ENCODE data around the gene DUSP22.
"Not testable (repeated sequence)": the region's sequence is repeated elsewhere in the genome, so short reads cannot be mapped to it uniquely, and the experiment has no call there.

Gene DUSP22

GRCh38 chr6:291697-292505 is at the start of gene DUSP22:
Gene DUSP22, plus strand, starts transcription at chr6:292487. Its CDS starts 53 bp downstream, at chr6:292540.
- peak; percentile 67 for DNase-seq (ENCODE audit: low read depth)

DNA sequence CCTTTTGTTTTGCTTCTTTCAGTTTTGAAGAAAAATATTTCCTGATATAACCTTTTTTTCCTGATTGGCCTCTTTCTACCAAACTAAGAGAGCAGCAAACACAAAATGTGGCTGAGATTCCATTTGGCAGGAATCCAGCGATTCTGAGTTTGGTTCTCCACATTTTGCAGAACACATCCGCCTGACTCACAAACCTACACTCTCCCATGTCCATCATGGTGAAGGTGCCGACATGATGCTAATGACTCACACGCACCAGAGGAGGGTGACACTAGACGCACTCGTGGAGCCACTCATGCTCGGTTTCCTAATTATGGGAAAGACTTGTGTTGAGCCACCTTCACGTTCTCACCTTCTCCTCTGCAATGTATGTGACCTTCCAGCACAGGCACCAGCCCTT is 45.9 kb upstream of the DUSP22 start:
- no peak for DNase-seq (ENCODE audit: low read depth)

DNA sequence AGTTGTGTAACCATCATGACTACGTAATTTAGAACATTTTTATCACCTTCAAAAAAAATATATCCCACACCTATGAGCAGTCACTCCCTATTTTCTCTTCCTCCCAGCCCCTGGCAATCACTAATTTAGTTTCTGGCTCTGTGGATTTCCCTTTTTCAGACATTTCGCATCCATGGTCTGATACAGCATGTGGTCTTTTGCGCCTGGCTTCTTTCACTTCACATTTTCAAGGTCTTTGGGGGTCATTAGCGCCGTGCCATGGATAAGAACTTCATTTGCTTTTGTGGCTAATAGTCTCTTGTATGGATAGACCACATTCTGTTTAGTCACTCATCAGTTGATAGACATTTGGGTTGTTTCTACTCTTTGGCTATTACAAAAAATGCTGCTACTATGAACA is 44.9 kb upstream of the DUSP22 start:
- DNase-seq (ENCODE audit: low read depth) = no peak

GRCh38 chr6:248046-248445 is 44.2 kb upstream of the DUSP22 start:
- DNase-seq (ENCODE audit: low read depth) = not testable (repeated sequence)

- DNase-seq (ENCODE audit: low read depth) = no peak
These were observed 41.6 kb upstream of the DUSP22 start for GRCh38 chr6:250676-251075.

DNA sequence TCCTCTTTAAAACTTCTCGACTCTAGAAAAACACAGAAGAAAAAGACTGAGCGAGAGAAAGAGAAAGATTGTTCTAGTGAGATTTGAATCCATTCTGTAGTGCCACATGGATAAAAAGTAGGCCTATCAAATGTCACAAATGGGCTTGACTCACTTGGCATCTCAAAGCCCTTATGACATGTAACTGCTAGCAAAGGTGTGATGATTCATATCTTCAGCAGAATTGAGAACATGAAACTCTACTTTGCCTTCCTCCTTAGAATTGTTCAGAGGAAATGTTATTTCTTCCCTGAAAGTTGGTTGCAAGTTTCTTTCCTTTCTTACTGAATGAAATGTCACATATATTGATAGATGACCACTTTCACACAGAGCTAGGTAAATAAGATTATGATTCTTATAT is 40.4 kb upstream of the DUSP22 start:
- DNase-seq (ENCODE audit: low read depth) = no peak

DNA sequence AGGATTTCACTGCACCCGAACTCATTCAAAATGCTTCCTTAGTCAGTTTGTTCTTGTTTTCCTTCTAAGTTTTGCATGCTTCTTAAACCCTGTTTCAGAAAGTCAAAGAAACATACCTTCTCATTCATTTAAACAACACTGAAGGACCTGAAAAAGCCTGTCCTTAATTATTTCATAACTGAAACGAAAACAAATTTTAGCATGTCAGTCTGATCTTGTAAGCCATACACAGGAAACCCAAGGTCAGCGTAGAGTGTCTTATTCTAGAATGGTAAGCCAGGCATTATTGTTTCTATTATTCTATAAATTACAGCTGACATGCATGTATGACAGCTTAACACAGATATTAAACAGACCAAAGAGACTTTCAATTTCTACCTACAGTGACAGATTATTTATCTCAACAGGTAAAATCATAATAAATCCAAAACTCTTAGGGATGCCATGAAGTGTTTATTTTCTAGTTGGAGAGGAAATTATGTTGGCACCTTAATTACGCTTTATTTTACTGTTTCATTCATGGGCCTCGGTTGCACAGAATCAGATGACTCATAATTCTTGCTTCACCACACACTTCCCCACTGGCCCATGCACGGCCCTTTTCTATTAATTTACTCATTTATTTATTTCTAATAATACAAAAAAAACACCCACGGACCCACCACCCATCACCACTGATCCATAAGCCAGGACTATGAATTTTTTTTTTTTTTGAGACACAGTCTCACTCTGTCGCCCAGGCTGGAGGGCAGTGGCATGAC is 39.3 kb upstream of the DUSP22 start:
- no peak for DNase-seq (ENCODE audit: low read depth)

- DNase-seq (ENCODE audit: low read depth) = no peak
These were observed 38.3 kb upstream of the DUSP22 start for GRCh38 chr6:254016-254415.

GRCh38 chr6:255041-255750 is 37.1 kb upstream of the DUSP22 start:
- no peak for DNase-seq (ENCODE audit: low read depth)

DNA sequence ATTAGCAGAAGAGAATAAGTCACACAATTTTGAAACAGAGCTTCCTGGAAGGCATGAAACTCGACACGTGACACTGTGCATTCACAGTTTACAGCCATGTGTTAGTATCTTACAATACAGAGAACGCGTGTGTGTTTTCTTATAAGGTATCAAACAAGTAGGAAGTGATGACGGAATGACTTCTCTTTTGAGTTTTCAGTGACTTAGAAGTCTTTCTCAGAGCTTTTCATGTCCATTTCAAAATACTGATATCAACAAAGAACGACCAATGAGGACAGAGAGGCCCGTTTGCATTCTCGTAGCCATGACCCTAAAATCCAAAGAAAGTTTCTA is 36.6 kb upstream of the DUSP22 start:
- DNase-seq (ENCODE audit: low read depth) = no peak

DNA sequence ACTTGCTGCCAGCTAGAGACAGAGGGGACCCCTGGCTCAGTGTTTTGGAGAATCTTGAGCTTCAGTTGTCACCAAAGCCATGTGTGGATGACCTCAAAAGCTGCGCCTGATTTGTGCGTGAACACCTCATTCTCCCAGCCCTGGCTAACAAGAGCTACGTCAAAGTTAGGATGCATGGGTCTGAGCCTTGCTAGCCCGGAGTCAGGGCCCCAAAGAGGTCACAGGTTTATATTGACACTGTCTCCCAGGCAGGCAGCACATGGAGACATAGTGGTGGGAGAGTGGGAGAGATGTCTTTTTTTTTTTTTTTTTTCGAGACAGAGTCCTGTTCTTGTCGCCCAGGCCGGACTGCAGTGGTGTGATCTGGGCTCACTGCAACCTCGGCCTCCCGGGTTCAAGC is 36.1 kb upstream of the DUSP22 start:
- DNase-seq (ENCODE audit: low read depth) = no peak

DNA sequence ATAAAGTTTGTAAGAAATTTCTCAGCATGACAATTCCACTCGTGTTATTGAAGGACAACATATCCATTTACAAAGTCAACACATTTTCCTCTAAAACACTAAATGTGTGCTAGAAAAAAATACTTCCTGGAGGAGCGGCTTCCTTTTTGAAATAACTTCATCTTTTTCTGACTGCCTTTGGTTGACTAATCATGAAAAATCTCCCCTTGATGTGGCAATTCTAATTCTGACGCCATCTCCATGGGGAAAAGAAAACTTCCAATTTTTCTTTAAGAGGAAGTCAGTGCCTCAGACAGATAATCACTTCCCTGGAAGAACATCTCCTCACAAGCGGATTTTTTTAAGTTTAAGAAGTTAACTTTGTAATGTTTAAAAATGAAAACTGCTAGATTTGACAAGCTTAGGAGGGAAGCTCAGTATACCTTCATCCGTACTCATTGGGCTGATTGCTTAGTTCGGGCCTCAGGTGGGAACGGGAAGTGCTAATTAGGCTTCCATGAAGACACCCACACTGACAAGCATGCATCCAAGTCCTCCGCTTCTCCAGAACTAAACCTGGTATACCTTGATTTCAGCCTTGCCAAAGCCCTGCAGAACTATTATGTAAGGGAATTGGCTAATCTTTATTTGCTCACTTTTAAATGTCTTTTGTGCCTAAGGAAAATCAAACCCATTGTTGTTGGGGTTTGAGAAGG is 35.1 kb upstream of the DUSP22 start:
- no peak for DNase-seq (ENCODE audit: low read depth)

- DNase-seq (ENCODE audit: low read depth) = no peak
These were observed 34.5 kb upstream of the DUSP22 start for GRCh38 chr6:257774-258173.

- no peak for DNase-seq (ENCODE audit: low read depth)
These were observed 33.0 kb upstream of the DUSP22 start for GRCh38 chr6:259316-259715.

DNA sequence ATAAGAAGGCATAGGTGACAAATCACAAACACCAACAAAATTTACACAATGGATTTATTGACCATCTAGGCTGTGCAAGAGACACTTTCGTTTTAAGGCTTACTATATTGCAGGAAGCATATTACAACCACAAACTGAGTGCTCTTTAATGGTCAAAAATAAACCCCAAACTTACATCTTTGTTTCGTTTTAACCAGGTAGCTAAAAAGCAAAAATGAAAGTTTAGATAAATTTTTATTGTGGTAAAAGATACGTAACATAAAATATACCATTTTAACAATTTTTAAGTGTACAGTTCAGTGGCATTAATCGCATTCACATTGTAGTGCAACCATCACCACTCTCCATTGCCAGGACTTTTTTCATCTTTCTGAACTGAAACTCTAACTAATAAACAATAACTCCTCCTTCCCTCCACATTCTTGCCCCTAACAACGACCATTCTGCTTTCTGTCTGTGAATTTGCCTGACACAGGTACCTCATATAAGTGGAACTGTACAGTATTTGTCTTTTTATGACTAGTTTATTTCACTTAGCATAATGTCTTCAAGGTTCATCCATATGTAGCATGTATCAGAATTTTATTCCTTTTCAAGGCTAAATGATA is 32.3 kb upstream of the DUSP22 start:
- no peak for DNase-seq (ENCODE audit: low read depth)

DNA sequence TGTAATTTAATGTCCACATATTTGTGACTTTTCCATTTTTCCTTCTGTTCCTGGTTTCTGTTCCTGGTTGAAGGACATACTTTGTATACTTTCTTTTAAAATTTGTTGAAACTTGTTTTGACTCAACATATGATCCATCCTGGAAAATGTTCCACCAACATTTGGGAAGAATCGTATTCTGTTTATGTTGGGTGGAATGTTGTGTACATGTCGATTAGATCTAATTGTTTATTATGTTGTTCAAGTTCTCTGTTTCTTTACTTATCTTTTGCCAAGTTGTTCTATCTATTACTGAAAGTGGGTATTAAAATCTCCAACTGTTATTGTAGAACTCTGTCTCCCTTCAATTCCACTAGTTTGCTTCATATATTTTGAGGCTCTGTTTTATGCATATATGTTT is 27.7 kb upstream of the DUSP22 start:
- DNase-seq (ENCODE audit: low read depth) = no peak

GRCh38 chr6:268394-268935 is 23.8 kb upstream of the DUSP22 start:
- no peak for DNase-seq (ENCODE audit: low read depth)

DNA sequence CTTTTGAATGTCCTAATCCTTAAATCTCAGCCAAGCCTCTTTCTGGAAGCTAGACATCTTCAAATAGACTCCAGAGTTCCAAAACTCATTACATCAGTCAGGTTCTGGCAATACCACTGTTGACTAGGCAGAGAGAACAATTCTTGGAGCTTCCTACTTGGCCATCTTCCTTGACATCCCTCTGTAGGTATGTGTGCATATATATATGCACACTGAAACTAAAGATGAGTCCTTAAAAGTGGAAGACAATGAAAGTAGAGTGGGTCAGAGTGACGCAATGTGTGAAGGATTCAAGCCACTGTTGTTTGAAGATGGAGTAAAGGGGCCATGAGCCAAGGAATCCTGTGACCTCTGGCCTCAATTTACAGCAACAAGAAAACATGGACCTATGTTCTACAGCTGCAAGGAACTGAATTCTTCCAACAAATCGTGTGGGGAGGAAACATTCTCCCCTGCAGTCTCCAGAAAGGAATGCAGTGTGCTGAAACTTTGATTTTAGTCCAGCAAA is 18.7 kb upstream of the DUSP22 start:
- DNase-seq (ENCODE audit: low read depth) = no peak

GRCh38 chr6:277746-278145 is 14.5 kb upstream of the DUSP22 start:
- no peak for DNase-seq (ENCODE audit: low read depth)

DNA sequence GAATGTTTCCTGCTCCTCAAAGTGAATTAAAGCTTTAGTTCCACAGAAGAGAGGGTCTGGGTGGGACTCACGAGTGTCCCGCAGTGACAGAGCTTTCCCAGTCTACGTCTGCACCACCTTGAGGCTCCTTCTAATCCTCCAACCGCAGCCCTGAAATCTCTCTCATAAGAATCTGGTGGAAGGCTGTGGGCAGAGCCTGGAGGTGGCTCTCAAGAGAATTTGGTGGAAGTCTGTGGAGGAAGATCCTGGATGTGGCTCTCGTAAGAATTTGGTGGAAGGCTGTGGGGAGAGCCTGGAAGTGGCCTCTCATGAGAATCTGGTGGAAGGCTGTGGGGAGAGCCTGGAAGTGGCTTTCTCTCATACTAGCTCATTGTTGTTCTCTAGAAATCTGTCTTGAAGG is 13.8 kb upstream of the DUSP22 start:
- no peak for DNase-seq (ENCODE audit: low read depth)

DNA sequence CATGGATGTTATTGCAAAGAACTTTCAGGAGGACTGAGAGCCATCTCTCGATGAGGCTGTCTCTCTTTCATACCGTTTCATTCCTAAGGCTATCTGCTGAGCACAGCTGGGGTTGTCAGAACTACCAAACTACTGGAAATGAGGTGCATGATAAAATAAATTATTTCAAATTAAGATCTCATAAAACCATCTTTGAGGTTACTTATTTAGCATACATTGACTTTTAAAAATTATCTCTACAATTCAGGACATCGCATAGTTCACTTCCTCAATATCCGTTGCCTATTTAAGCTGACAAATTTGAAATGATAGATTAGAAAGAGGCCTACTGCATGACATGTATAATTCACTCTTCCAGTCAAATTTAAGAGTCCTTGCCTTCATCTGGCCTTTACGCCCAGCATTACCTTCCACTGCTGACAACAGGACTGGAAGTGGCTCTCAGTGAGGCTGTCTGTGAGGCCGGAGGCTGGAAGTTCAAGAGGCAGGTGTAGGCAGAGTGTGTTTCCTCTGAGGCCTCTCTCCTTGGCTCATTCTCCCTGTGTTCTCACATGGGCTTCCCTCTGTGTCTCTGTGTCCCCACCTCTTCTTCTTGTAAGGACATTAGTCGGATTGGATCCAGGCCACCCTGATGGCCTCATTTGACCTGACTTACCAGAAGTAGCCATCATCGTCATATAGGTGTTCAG is 12.8 kb upstream of the DUSP22 start:
- no peak for DNase-seq (ENCODE audit: low read depth)

All from activated T-helper 1 cell treated with Interleukin-2 at 50 U/mL for 16 hours (primary cell).